Lower leg skin (tissue), 3 donors: ENCODE results near the gene ERC2.

Experiments
- CTCF ChIP-seq, 3 donors: fragments of 450-650 bp; IDR thresholded peaks; one replicate each; pipeline ENCODE4 v1.5.1; 2016; ENCODE audit warnings: antibody characterized with exemption in 3 of 3, mild to moderate bottlenecking in 3 of 3, moderate library complexity in 2 of 3
- POLR2A ChIP-seq, 2 donors: fragments of 450-650 bp; IDR thresholded peaks; one replicate each; pipeline ENCODE4 v1.6.1; 2016 to 2017; ENCODE audit warnings: antibody characterized with exemption in 2 of 2, mild to moderate bottlenecking in 1 of 2, moderate library complexity in 1 of 2

GRCh38 chr3:56025326-56025725 is 442.9 kb downstream of the ERC2 start:
- TF ChIP-seq CTCF (IDR thresholded peaks at IDR 0.05) (no peak), POLR2A (IDR thresholded peaks at IDR 0.05) (no peak)
